ENCODE measurements around the gene CBFB. TPM values are rescaled to one million over a fixed set of nuclear protein-coding genes. Genes with fewer than 3 reads are reported as not detected.

Gene CBFB
- total and polyA plus RNA-seq, 9 of the 15 experiments (the other 6 are each of a cell fraction or from before 2014, with no cell fraction given) = 22.0 to 112 (median 66.5) TPM

GRCh38 chr16:67029254-67030096, 526 bp downstream of the CBFB start (continued):
- TF ChIP-seq SMARCB1 (IDR thresholded peaks at IDR 0.05; ENCODE audit: insufficient read length, low read depth) = no peak
- 0 out of 2 replicates have a peak, but pooled peaks have one; percentile 42 for TF ChIP-seq CREB3L1 (IDR thresholded peaks at IDR 0.05; ENCODE audit: borderline replicate concordance, low read depth)
- TF ChIP-seq ZNF511 (CRISPR knock-in tag; IDR thresholded peaks at IDR 0.05) = peak; percentile 62; the same call in 1 of the 2 replicates
- TF ChIP-seq SNIP1 (IDR thresholded peaks at IDR 0.05; ENCODE audit: low read depth) = no peak
- TF ChIP-seq ELF1 (tag; IDR thresholded peaks at IDR 0.05) = peak; percentile 86
- peak; percentile 72 for TF ChIP-seq NCOA6 (IDR thresholded peaks at IDR 0.05)
- no peak for TF ChIP-seq ZNF584 (CRISPR knock-in tag; IDR thresholded peaks at IDR 0.05; ENCODE audit: low read depth)
- peak; percentile 29 to 68; a peak in 2 of 4 replicates for TF ChIP-seq NONO (IDR thresholded peaks at IDR 0.05; ENCODE audit: low read depth in 2 of 2, low read length in 1 of 2)
- no peak for TF ChIP-seq IRF9 (tag; IDR thresholded peaks at IDR 0.05)
- no peak for TF ChIP-seq ZNF398 (CRISPR knock-in tag; IDR thresholded peaks at IDR 0.05)
- no peak for TF ChIP-seq ZBTB8A (IDR thresholded peaks at IDR 0.05; ENCODE audit: partially characterized antibody)
- peak in 1 of 2 experiments; percentile 55; a peak in 1 of 4 replicates for TF ChIP-seq RCOR1 (IDR thresholded peaks at IDR 0.05; ENCODE audit: borderline replicate concordance in 1 of 2, low read depth in 2 of 2, low read length in 2 of 2)
- no peak for TF ChIP-seq DNMT1 (IDR thresholded peaks at IDR 0.05)
- no peak for TF ChIP-seq FOXJ3 (CRISPR knock-in tag; IDR thresholded peaks at IDR 0.05)
- no peak for TF ChIP-seq THRA (IDR thresholded peaks at IDR 0.05)
- no peak for TF ChIP-seq BACH1 (tag; IDR thresholded peaks at IDR 0.05)
- TF ChIP-seq PRPF4 (IDR thresholded peaks at IDR 0.05; ENCODE audit: insufficient read depth, low read depth, low read length, poor library complexity, severe bottlenecking) = peak; percentile 61
- no peak for TF ChIP-seq GTF2F1 (IDR thresholded peaks at IDR 0.05; ENCODE audit: low read depth, low read length)
- TF ChIP-seq HES1 (IDR thresholded peaks at IDR 0.05; ENCODE audit: low read depth) = no peak
